ENCODE results near the gene CHPF2. TPM values are rescaled to one million over a fixed set of nuclear protein-coding genes. Genes with fewer than 3 reads are reported as not detected.

Gene CHPF2
- total RNA-seq, 3 donors from 2014 or later = 38.3 to 52.2 (median 41.5) TPM

DNA sequence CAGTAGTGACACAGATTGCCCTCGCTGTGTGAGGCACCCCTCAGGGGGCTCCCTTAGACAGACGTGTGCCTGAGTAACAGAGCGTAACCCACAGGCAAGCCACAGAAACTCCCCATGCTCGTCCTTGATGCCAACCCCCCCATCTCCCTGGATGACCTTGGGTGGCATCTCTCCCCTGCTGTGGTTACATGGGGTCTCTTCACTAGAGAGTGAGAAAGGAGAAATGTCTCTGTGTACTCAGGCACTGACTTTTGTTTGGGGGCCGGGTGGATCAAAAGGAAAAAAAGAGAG, 44.1 kb upstream of the CHPF2 start:
- no peaks in the 10 kb centered on the region for H3K4me1 ChIP-seq (ENCODE audit: low read depth)
- H3K9me3 ChIP-seq = no peaks in the 10 kb centered on the region
- no peak overlapping the region for H3K4me3 ChIP-seq
- DNase-seq (no peak), ATAC-seq (no peak)
- intact Hi-C loops (cut with DNase I, micrococcal nuclease) = no loop called here
- no peaks in the 10 kb centered on the region for H3K36me3 ChIP-seq (ENCODE audit: low read depth)
- TF ChIP-seq, protein P1, sequence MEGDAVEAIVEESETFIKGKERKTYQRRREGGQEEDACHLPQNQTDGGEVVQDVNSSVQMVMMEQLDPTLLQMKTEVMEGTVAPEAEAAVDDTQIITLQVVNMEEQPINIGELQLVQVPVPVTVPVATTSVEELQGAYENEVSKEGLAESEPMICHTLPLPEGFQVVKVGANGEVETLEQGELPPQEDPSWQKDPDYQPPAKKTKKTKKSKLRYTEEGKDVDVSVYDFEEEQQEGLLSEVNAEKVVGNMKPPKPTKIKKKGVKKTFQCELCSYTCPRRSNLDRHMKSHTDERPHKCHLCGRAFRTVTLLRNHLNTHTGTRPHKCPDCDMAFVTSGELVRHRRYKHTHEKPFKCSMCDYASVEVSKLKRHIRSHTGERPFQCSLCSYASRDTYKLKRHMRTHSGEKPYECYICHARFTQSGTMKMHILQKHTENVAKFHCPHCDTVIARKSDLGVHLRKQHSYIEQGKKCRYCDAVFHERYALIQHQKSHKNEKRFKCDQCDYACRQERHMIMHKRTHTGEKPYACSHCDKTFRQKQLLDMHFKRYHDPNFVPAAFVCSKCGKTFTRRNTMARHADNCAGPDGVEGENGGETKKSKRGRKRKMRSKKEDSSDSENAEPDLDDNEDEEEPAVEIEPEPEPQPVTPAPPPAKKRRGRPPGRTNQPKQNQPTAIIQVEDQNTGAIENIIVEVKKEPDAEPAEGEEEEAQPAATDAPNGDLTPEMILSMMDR (IDR thresholded peaks at IDR 0.05) = no peak

DNA sequence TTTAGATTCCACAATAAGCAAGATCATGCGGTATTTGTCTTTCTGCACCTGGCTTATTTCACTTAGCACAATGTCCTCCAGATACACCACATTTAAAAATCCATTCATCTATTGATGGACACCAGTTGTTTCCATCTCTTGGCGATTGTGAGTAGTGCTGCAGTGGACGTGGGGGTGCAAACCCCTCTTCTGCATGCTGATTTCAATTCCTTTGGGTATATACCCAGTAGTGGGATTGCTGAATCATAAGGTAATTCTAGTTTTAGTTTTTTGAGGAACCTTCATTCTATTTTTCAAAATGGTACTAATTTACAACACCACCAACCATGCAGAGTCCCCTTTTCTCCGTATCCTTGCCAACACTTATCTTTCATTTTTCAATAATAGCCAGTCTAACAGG, 43.2 kb upstream of the CHPF2 start:
- no peaks in the 10 kb centered on the region for H3K36me3 ChIP-seq (ENCODE audit: low read depth)
- no peak overlapping the region for H3K4me3 ChIP-seq
- no peaks in the 10 kb centered on the region for H3K4me1 ChIP-seq (ENCODE audit: low read depth)
- ATAC-seq (no peak), DNase-seq (no peak)
- no peaks in the 10 kb centered on the region for H3K9me3 ChIP-seq
- intact Hi-C loops (cut with DNase I, micrococcal nuclease) = no loop called here
- TF ChIP-seq, protein P1 (IDR thresholded peaks at IDR 0.05) = no peak

DNA sequence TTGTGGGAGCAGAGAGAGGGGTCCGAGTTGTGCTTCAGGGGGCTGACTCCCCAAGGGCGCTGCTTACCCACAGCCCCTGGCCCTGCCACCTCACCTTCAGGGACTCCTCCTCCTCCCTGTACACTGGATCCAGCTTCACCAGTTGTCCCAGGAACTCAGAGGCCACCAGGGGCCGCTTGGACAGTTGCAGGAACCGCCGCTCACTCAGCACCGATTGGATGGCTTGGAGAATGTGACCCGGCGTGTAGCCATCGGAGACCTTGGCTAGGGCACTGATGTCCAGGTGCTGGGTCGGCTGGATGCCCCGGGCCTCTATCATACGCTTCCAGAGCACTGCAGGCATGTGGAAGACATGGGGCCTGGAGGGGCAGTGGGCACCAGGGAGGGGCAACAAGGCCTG, 40.7 kb upstream of the CHPF2 start:
- ATAC-seq = no peak
- no peaks in the 10 kb centered on the region for H3K9me3 ChIP-seq
- no peak for DNase-seq
- no peak overlapping the region for H3K4me3 ChIP-seq
- no peaks in the 10 kb centered on the region for H3K4me1 ChIP-seq (ENCODE audit: low read depth)
- no peaks in the 10 kb centered on the region for H3K36me3 ChIP-seq (ENCODE audit: low read depth)
- TF ChIP-seq, protein P1 (IDR thresholded peaks at IDR 0.05) = no peak
- intact Hi-C loops (cut with DNase I, micrococcal nuclease) = no loop called here

DNA sequence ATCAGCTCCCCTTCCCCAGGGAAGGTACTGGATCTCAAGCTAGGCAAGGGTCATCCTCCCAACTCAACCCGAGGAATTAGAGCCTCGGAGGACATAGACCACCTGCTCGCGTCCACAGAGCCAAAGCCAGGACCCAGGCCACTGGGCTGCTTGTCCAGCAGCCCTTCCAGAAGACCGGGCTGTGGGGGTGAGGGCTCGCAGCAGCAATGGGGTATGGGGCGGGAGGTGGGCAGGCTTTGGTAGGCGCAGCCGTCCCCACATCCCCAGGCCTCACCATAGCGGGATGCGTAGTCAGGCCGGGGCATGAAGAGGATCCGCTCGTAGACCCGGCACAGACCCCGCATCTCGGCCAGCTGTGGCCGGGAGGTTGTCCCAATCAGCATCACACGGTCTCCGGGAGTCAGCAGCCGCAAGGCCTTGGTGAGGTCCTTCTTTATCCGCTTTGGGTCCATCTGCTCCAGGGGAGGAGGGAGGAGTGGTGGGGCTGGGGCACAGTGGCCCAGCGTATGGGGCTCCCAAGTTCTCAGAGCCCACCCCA, 40.2 kb upstream of the CHPF2 start:
- no peak for DNase-seq
- TF ChIP-seq, protein P1 (IDR thresholded peaks at IDR 0.05) = no peak
- intact Hi-C loops (cut with DNase I, micrococcal nuclease) = no loop called here
- H3K4me1 ChIP-seq (ENCODE audit: low read depth) = no peaks in the 10 kb centered on the region
- ATAC-seq = no peak
- H3K4me3 ChIP-seq = no peak overlapping the region
- H3K9me3 ChIP-seq = no peaks in the 10 kb centered on the region
- H3K36me3 ChIP-seq (ENCODE audit: low read depth) = no peaks in the 10 kb centered on the region

DNA sequence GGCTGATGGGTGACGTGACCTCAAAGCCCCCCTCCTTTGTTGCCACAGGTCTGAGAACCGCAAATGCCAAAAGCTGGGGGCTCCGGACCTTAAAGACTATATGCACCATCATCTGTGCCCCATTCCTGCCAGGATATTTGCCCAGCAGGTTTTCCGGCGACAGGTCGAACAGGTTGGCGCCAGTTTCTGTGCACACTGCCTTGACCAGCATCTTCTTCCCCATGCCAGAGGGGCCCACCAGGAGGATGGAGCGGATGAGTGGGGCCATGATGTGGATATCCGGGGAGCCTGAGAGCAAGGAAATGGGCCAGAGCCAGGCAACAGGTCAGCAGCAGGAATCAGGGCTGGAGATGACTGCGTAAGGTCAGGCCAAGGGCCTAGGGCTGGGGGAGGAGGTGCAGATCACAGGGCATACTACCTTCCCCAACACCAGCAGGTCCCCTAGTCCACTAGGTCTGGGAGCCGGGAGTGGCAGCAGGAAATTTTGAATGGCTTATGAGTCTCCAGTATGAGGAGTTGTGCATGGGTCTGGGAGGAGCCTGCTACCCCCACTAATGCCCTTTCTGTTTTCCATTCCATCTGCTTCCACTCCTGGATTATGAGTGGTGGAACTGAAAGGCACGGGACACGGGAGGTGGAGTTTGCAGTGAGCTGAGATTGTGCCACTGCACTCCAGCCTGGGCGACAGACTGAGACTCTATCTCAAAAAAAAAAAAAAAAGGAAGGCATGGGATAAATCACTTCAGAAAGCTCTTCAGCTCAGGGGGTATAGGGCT, 38.9 kb upstream of the CHPF2 start:
- Histone ChIP-seq H3K9me3 (no peaks in the 10 kb centered on the region), H3K4me3 (no peak overlapping the region), H3K36me3 (ENCODE audit: low read depth) (no peaks in the 10 kb centered on the region), H3K4me1 (ENCODE audit: low read depth) (no peaks in the 10 kb centered on the region)
- TF ChIP-seq, protein P1 (IDR thresholded peaks at IDR 0.05) = no peak
- ATAC-seq (no peak), DNase-seq (no peak)
- intact Hi-C loops (cut with DNase I, micrococcal nuclease) = no loop called here

All from mucosa of descending colon (tissue), 3 donors.